ENCODE data around the gene ADGRL3.
"Not testable (repeated sequence)": the region's sequence is repeated elsewhere in the genome, so short reads cannot be mapped to it uniquely, and the experiment has no call there.

ADGRL3 gene

GRCh38 chr4:61851126-61851525 lies 651.0 kb downstream of the ADGRL3 start:
- no peak for DNase-seq

GRCh38 chr4:61852105-61852504 lies 652.0 kb downstream of the ADGRL3 start:
- not testable (repeated sequence) for DNase-seq

GRCh38 chr4:61853041-61853440 lies 652.9 kb downstream of the ADGRL3 start:
- DNase-seq = no peak

- DNase-seq = no peak
These were observed 660.2 kb downstream of the ADGRL3 start for GRCh38 chr4:61860376-61860775.

- DNase-seq = no peak
These were observed 664.2 kb downstream of the ADGRL3 start for GRCh38 chr4:61864286-61864685.

- DNase-seq = no peak
These were observed 666.4 kb downstream of the ADGRL3 start for GRCh38 chr4:61866378-61867030.

GRCh38 chr4:61872983-61873382 lies 672.9 kb downstream of the ADGRL3 start:
- DNase-seq = no peak

GRCh38 chr4:61877266-61877665 lies 677.1 kb downstream of the ADGRL3 start:
- no peak for DNase-seq

GRCh38 chr4:61877893-61878292 lies 677.8 kb downstream of the ADGRL3 start:
- DNase-seq = no peak

GRCh38 chr4:61882381-61882780 lies 682.3 kb downstream of the ADGRL3 start:
- DNase-seq = no peak

- DNase-seq = no peak
These were observed 686.0 kb downstream of the ADGRL3 start for GRCh38 chr4:61886131-61886530.

- no peak for DNase-seq
These were observed 689.0 kb downstream of the ADGRL3 start for GRCh38 chr4:61889117-61889516.

- DNase-seq = no peak
These were observed 690.2 kb downstream of the ADGRL3 start for GRCh38 chr4:61890321-61890720.

- no peak for DNase-seq
These were observed 691.8 kb downstream of the ADGRL3 start for GRCh38 chr4:61891953-61892352.

GRCh38 chr4:61896634-61897033 lies 696.5 kb downstream of the ADGRL3 start:
- no peak for DNase-seq

- no peak for DNase-seq
These were observed 708.9 kb downstream of the ADGRL3 start for GRCh38 chr4:61909031-61909430.

GRCh38 chr4:61911313-61911756 lies 711.2 kb downstream of the ADGRL3 start:
- no peak for DNase-seq

- no peak for DNase-seq
These were observed 713.5 kb downstream of the ADGRL3 start for GRCh38 chr4:61913619-61914018.

- DNase-seq = no peak
These were observed 715.4 kb downstream of the ADGRL3 start for GRCh38 chr4:61915501-61915900.

GRCh38 chr4:61918507-61918906 lies 718.4 kb downstream of the ADGRL3 start:
- no peak for DNase-seq

- DNase-seq = no peak
These were observed 718.9 kb downstream of the ADGRL3 start for GRCh38 chr4:61918987-61919386.

- no peak for DNase-seq
These were observed 719.4 kb downstream of the ADGRL3 start for GRCh38 chr4:61919561-61919960.

- DNase-seq = no peak
These were observed 721.8 kb downstream of the ADGRL3 start for GRCh38 chr4:61921920-61922319.

GRCh38 chr4:61922766-61923165 lies 722.6 kb downstream of the ADGRL3 start:
- no peak for DNase-seq

GRCh38 chr4:61923179-61923578 lies 723.1 kb downstream of the ADGRL3 start:
- DNase-seq = no peak

All from SHP77 (cell line).